ENCODE measurements around the gene C15orf40. TPM values are rescaled to one million over a fixed set of nuclear protein-coding genes. Genes with fewer than 3 reads are reported as not detected.

C15orf40 gene
- total and polyA plus RNA-seq, 8 donors, result 2.3 to 40.9 (median 15.2) TPM

DNA sequence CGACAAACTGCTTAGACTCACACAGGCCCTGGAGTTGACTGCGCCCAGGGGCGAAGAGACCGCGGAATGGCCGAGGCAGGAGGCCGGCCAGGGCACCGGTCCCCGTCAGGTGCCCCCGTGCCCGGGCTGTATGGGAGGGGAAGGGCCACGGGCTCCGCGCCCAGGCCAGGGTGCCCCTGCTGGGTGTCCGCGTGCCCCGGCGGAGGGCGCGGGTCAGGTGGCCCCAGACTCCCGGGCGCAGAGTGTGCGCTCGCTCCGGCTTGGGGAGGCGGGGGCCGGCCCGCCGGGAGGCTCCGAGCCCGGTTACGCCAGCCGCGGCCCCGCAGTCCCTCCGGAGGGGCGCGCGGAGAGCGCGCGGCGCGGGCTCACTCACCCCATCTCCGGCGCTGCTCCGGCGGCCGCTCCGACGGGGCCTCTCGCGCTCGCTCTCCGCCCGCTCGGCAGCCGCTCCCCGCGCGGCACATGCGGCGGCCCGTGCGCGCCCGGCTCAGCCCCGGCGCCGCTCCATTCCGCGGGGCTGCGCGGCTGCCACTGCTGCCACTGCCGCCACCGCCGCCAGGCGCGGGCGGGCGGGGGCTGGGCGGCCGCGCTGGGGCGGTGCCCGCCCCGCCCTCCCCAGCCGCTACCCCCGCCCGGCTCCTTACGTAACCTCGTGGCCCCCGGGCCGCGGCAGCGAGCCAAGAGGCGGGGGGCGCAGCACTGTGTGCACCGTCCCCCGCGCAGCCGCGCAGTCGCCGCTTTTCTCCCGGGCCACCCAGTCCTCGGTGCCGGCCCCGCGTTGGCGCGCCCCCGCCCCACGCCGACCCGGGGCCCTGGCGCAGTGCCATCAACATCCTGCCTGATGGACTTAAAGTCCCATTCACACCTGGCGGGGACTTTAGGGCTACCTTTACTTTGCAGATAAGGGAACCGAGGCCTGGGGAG, 59.0 kb downstream of the C15orf40 start, which contains the start of gene HOMER2:
Gene HOMER2 (minus strand): TSS at position 563 of the 924 bp plus-strand sequence. CDS start 185 bp downstream, at position 378.
- Histone ChIP-seq H3K4me3 (peak within 1 kb of the TSS; percentile 68 to 73 (median 71)), H3K36me3 (no peaks in the 10 kb centered on the region), H3K27me3 (peaks cover 0 to 20% (median 2%) of the 10 kb centered on the region in 3 donors), H3K4me1 (peaks cover 0 to 31% (median 9%) of the 10 kb centered on the region in 4 donors), H3K9me3 (no peaks in the 10 kb centered on the region), H3K27ac (peak within 1 kb of the TSS; percentile 86 to 97 (median 88))
- no peak for TF ChIP-seq EP300 (IDR thresholded peaks at IDR 0.05)
- TF ChIP-seq, protein P1, sequence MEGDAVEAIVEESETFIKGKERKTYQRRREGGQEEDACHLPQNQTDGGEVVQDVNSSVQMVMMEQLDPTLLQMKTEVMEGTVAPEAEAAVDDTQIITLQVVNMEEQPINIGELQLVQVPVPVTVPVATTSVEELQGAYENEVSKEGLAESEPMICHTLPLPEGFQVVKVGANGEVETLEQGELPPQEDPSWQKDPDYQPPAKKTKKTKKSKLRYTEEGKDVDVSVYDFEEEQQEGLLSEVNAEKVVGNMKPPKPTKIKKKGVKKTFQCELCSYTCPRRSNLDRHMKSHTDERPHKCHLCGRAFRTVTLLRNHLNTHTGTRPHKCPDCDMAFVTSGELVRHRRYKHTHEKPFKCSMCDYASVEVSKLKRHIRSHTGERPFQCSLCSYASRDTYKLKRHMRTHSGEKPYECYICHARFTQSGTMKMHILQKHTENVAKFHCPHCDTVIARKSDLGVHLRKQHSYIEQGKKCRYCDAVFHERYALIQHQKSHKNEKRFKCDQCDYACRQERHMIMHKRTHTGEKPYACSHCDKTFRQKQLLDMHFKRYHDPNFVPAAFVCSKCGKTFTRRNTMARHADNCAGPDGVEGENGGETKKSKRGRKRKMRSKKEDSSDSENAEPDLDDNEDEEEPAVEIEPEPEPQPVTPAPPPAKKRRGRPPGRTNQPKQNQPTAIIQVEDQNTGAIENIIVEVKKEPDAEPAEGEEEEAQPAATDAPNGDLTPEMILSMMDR (IDR thresholded peaks at IDR 0.05), result no peak
- no peak for TF ChIP-seq POLR2AphosphoS5 (IDR thresholded peaks at IDR 0.05)
- TF ChIP-seq POLR2A (IDR thresholded peaks at IDR 0.05), result no peak
- 1 to 2% (median 1%) methylated on average over 29 to 119 of the region's 119 CpGs for WGBS, 5 donors
- DNase-seq, result peak; percentile 77 to 85
- intact Hi-C loops (cut with DNase I; ENCODE audit: low total_unique reads), result no loop called here

DNA sequence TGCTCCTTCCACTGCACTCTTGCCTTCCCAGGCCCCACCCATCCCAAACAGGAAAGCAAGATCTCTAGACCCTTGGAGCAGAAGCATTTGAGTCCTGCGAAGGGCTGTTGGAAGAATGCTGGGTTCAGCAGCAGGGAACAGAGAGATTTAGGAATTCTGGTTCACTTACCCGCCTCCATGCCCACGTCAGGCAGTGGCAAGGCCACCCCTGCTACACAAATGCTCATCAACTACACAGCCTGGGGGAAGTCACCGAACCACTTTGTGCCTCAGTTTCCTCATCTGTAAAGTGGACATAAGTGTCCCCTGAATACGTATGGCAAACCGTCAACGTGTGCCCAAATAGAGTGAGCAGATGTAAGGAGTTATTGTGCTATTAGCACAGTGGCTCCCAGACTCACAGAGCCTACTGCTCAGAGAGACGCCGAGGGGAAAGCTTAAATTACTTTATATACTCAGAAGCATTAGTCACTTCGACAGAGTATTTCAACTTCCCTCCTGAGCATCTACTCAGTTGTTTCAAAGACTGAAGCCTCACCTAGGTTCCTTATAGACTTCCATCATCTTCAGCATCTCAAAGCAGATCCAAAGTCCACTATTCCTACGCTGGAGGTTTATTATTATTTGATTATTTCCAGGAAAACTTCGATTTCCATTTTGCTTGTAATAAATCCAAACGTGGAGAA, 59.8 kb downstream of the C15orf40 start:
- Histone ChIP-seq H3K4me1 (peaks cover 0 to 34% (median 9%) of the 10 kb centered on the region in 4 donors), H3K36me3 (no peaks in the 10 kb centered on the region), H3K27me3 (peaks cover 0 to 20% (median 2%) of the 10 kb centered on the region in 3 donors), H3K27ac (peak overlapping the region; percentile 86 to 97 (median 88)), H3K9me3 (no peaks in the 10 kb centered on the region), H3K4me3 (peak overlapping the region; percentile 68 to 73 (median 71))
- no peak for TF ChIP-seq EP300 (IDR thresholded peaks at IDR 0.05)
- TF ChIP-seq, protein P1 (IDR thresholded peaks at IDR 0.05), result no peak
- no peak for TF ChIP-seq POLR2A (IDR thresholded peaks at IDR 0.05)
- no peak for TF ChIP-seq POLR2AphosphoS5 (IDR thresholded peaks at IDR 0.05)
- peak in 1 of 2 donors; percentile 20 for DNase-seq
- intact Hi-C loops (cut with DNase I; ENCODE audit: low total_unique reads), result no loop called here
- WGBS, 5 donors, result 19 to 34% (median 30%) methylated on average over 13 of the region's 13 CpGs

DNA sequence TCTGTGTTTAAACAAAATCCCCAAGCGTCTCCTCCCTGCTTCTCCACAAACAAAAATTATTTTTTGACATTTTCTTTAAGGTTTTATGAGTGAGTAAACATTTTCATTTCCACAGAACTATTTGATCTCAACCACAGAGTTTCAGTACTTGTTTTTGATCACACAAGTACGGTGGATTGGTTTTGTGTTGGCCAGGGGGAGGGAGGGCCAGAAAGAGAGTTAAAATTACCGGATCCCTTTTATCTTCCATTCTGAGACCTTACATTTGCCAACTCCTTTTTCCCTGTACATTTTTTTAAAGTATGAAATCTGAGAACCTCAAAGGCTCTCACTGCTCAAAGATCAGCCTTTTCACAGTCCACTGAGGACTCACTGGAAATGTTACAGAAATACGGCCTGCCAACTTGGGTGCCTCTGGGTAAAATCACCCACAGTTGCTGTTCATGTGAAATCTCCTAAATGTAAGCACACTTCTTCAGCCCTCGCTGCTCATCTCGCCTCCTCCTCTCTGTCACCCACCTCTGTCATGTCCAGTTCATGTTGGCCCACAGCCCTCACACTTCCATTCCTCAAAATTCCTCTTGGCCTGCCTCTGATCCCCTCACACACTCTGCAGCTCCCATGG, 60.6 kb downstream of the C15orf40 start:
- Histone ChIP-seq H3K9me3 (no peaks in the 10 kb centered on the region), H3K4me1 (peaks cover 0 to 34% (median 9%) of the 10 kb centered on the region in 4 donors), H3K27me3 (peaks cover 0 to 20% (median 2%) of the 10 kb centered on the region in 3 donors), H3K27ac (peak overlapping the region; percentile 59 to 90 (median 87)), H3K36me3 (no peaks in the 10 kb centered on the region), H3K4me3 (peak overlapping the region; percentile 68 to 73 (median 71))
- intact Hi-C loops (cut with DNase I; ENCODE audit: low total_unique reads), result no loop called here
- DNase-seq, result peak in 1 of 2 donors; percentile 7
- 24 to 41% (median 33%) methylated on average over 6 of the region's 6 CpGs for WGBS, 5 donors
- TF ChIP-seq POLR2A (IDR thresholded peaks at IDR 0.05) (no peak), EP300 (IDR thresholded peaks at IDR 0.05) (no peak), POLR2AphosphoS5 (IDR thresholded peaks at IDR 0.05) (no peak)
- TF ChIP-seq, protein P1 (IDR thresholded peaks at IDR 0.05), result no peak

DNA sequence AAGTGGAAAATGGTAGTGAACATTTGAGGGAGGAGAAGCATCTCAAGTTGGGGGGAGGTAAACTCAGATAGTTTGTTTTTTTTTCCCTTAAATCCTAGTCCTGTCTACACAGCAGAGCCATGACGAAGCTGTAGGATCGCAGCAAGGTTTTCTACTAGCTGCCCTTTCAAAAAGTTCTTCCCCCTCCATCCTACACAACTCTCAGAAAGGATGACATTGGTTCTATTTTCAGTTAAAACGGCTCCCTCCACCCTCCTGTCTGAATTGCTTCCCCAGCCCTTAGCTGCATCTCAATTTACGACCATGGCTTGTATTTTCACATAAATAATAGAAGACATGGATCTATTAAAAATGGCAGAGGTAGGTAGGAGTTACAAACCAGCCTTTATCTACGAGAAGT, 61.1 kb downstream of the C15orf40 start:
- H3K27me3 ChIP-seq, result peaks cover 0 to 20% (median 2%) of the 10 kb centered on the region in 3 donors
- intact Hi-C loops (cut with DNase I; ENCODE audit: low total_unique reads), result no loop called here
- H3K36me3 ChIP-seq, result no peaks in the 10 kb centered on the region
- TF ChIP-seq, protein P1 (IDR thresholded peaks at IDR 0.05), result no peak
- TF ChIP-seq POLR2A (IDR thresholded peaks at IDR 0.05) (no peak), POLR2AphosphoS5 (IDR thresholded peaks at IDR 0.05) (no peak)
- peaks cover 0 to 34% (median 9%) of the 10 kb centered on the region in 4 donors for H3K4me1 ChIP-seq
- H3K4me3 ChIP-seq, result peak overlapping the region in 3 of 4 donors; percentile 68 to 71 (median 71)
- 49 to 73% (median 62%) methylated on average over 5 of the region's 5 CpGs for WGBS, 5 donors
- no peak for DNase-seq
- no peaks in the 10 kb centered on the region for H3K9me3 ChIP-seq
- H3K27ac ChIP-seq, result peak overlapping the region in 4 of 5 donors; percentile 4 to 90 (median 46)
